NCI-H146 treated with DMSO at 0.1 percent for 48 hours (cell line): ENCODE measurements around the gene SCNN1B.

ENCODE experiments used
- DNase-seq: peaks from one replicate; lab custom pipeline; 2025; ENCODE audit not compliant: unreplicated experiment; lab: John Stamatoyannopoulos, UW

The SCNN1B gene

DNA sequence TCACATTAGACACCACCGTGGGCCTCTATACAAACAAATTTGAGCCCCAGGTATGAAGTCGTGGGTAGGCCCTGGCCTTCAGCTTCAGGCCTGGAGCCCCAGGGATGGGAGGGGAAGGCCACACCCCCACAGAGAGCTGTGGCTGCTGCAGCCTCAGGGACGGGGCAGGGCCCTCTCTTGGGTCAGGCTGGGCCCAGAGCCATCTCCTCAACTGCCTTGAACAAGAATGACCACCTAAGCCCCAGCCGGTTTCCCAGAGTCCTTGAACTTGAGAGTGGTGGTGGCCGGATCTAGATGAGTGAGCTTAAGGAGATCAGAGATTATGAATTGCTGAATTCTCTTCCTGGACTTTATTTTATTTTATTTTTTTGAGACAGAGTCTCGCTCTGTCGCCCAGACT is 18.6 kb downstream of the SCNN1B start:
- DNase-seq, result no peak

DNA sequence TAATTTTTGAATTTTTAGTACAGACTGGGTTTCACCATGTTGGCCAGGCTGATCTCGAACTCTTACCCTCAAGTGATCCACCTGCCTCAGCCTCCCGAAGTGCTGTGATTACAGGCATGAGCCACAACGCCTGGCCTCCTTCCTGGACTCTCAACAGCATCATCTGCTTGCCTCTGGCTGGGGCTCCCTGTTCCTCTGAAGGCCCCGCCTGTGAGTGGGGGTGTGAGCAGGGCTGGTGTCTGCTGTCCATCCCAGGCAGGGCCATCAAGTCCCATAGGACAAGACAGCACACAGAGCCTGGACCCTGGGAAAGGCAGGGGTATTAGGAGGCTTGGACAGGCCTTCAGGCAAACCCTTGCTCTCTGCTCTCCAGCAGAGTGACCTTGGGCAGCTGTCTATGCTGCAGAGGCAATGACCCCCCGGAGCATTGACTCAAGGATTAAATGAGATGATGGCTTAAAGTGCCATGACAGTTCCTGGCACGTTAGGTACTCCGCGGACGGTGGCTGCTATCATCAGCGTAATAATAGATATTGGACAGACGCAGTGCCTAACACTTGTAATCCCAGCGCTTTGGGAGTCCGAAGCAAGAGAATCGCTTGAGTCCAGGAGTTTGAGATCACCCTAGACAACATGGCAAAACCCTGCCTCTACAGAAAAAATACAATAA is 19.2 kb downstream of the SCNN1B start:
- DNase-seq, result no peak

- DNase-seq, result no peak
Observed at GRCh38 chr16:23323224-23324030, 21.3 kb downstream of the SCNN1B start.

DNA sequence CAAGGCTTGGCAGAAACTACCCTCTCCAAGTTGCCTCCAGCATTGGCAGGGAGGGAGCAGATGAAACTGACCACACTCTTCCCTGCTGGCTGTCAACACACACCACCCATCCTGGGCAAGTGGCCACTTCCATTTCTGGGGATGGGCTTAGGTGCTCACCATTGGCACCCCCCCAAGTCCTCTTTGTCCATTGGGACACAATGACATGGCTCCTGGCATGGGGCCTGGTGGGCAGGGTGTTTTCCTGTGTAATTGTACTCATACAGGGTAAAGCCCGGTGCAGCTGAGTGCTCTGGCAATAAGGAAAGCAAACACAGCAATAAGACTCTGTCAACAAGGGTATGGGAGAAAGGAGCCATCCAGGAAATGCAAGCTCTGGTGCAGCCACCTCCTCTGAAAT is 22.6 kb downstream of the SCNN1B start:
- peak; percentile 95 for DNase-seq

- DNase-seq, result no peak
Observed at GRCh38 chr16:23327836-23328235, 25.7 kb downstream of the SCNN1B start.

DNA sequence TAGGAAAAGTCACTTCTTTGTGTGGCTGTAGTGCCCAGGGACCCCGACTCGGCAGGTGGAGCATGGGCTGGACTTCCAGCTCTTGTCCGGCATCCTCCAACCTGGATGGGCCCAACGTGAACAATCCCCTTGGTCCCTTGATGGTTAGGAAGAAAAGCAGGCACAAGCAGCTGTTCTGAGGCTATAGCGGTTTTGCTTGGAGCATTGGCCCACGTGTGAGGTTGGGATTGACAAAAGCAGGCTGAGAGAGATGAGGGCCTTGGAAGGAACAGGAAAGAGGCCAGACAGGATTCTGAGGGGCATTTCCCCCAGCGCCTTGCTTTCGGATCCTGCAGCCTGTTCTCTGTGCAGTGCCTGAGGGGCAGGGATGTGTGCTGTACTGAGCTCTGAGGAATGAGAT is 28.1 kb downstream of the SCNN1B start:
- no peak for DNase-seq

DNA sequence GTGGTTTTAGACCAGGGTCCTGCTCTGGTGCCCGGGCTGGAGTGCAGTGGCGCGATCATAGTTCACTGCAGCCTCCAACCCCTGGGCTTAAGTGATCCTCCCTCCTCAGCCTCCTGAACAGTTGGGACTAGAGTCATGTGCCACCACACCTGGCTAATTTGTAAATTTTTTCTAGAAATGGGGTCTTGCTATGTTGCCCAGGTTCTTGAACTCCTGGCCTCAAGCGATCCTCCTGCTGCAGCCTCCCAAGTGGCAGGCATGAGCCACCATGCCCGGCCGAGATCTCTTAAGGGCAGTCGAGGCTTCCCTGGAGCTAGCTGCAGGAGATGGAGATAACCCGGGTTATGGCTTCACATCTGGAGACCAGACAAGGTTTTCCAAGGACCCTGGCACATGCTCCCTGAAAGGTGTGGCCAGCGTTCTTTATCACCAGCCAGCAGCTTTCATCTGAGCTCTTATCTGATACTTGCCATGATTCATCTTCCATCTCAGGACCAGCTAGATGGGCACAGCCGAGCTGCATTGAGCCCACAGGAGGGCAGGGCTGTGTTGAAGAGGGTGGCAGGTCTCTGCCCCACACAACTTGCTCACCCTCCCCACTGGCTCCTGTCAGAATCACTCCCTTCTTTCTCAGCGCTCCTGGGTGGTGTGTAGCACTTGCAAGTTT is 28.6 kb downstream of the SCNN1B start:
- no peak for DNase-seq

- no peak for DNase-seq
Observed at GRCh38 chr16:23333034-23333579, 31.0 kb downstream of the SCNN1B start.

- DNase-seq, result no peak
Observed at GRCh38 chr16:23333831-23334456, 31.8 kb downstream of the SCNN1B start.

DNA sequence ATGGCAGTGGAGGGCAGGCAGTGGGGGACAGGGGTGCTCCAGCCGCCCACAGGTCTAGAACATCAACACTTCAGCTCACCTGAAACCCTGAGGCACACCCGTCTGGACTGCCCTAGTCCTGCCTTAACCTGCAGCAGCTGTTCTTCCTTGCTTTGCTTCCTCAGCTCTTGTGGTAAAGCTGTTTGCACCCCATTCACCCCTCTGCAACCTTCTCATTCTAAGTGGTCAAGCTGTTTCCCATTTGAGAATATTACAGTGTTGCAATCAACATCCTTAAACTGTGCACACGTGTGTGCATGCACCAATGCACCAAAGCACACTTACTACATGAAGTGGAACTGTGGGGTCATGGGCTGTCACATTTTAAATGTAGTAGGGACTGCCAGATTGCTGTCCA is 32.4 kb downstream of the SCNN1B start:
- no peak for DNase-seq

DNA sequence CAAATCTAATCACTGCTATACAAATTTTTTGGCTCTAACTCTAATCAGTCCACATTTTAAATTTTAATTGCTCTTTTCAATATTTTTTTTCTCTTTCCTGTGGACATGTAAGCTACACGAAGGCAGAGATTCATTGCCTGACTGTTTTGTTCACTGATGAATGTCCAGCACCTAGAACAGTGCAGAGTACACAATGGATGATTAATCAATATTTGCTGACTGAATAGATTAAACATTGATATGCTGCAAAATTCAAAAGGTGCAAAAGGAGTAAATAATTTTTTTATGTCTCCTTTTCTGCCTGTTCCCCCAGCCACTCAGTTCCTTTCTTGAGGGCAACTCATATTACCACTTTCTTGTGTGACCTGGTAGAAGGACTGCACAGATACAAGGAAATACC is 32.8 kb downstream of the SCNN1B start:
- peak; percentile 71 for DNase-seq

GRCh38 chr16:23337836-23338550 is 35.9 kb downstream of the SCNN1B start:
- DNase-seq, result no peak

DNA sequence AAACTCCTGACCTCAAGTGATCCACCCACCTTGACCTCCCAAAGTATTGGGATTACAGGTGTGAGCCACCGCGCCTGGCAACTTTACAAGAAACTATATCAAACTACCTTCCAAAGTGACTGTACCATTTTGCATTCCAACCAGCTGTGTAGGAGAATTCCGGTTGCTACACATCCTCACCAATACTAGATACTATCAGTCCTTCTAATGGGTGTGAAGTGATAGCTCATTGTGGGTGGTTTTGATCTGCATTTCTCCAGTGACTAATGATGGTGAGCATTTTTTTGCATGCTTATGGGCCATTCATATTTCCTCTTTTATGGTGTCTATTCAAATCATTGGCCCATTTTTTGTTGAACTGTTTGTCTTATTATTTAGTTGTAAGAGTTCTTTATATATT is 37.7 kb downstream of the SCNN1B start:
- DNase-seq, result no peak

DNA sequence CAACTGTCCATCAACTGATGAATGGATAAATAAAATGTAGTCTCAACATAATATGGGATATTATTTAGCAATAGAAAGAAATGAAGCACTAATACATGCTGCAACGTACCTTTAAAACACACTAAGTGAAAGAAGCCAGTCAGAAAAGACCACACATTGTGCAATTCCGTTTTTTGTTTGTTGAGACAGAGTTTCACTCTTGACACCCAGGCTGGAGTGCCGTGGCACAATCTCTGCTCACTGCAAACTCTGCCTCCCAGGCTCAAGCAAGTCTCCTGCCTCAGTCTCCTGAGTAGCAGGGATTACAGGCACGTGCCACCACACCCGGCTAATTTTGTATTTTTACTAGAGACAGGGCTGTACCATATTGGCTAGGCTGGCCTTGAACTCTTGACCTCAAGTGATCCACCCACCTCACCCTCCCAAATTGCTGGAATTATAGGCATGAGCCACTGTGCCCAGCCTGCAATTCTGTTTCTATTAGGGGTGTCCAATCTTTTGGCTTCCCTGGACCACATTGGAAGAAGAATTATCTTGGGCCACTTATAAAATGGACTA is 40.1 kb downstream of the SCNN1B start:
- no peak for DNase-seq

DNA sequence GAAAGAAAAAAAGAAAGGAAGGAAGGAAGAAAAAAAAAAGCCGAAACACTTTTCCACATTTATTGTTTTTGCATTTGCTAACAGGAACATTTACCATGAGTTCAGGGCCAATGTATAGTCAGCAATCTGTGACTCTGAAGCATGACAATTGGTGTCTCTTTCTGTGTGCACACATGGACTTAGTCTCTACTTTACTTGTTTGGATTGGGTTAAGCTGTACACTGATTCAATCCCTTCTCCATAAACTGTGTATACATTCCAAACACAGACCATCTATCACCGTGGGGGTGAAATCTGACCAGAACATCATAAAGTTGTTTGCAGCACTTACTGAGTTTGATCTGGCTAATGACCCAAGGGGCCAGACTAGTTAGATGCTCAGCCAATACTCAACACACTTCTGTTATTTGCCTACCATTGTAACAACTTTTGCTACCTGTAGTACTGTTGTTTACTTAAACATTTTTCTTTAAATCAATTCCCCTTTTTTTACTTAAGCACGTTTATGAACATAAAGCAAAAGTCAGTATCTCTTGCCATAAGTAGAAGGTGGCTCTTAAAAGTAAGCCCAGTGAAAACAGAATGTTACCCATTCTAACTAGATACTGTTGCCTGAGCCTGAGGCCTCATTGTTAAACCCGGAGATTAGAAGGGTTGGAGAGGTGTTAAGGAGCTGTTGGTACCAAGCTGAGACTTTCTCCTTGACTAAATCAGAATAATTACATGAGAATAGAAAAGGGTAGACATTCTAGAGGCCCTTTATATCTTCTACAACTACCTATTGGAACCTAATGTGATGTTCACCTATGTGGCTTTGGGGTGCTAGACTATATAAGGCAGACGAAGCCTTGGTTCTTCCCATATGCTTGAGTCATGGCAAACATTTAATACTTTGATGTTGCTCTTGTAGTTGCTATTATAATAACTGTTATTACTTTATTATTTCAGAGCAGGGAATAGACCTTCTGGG is 41.8 kb downstream of the SCNN1B start:
- DNase-seq, result no peak

DNA sequence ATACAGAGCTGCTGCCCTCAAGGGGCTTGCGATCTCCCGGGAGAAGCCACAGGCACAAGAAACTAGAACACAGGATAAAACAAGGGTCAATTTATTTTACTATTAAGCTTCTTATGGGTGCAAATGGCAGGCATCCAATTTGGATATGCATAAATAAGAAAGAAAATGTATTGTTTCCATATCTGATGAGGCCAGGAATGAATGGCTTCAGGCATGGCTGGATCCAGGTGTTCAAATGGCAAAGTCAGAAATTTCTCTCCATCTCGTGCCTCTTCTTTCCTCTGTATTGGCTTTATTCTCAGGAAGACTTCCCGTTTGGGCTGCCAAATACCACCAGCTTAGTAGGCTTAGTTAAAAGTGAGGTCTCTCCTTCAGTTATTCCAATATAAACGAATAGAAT is 43.1 kb downstream of the SCNN1B start:
- DNase-seq, result no peak

- no peak for DNase-seq
Observed at GRCh38 chr16:23348579-23349469, 46.7 kb downstream of the SCNN1B start.

- DNase-seq, result no peak
Observed at GRCh38 chr16:23351360-23351759, 49.3 kb downstream of the SCNN1B start.
